H9 (cell line): Measurements from ENCODE around the gene CPM. TPM values are rescaled to one million over a fixed set of nuclear protein-coding genes. Genes with fewer than 3 reads are reported as not detected.

Experiments used
- DNase-seq: peaks from one replicate; pipeline ENCODE4 v3.0.0-alpha.2; 2017
- H2AFZ ChIP-seq: one replicate; pipeline ENCODE4 v1.6.1; 2013; ENCODE audit warnings: mild to moderate bottlenecking, low read length, control low read depth, moderate library complexity
- H2AK5ac ChIP-seq: 2 replicates; pipeline ENCODE4 v1.6.1; 2013; ENCODE audit warnings: low read length, control low read depth, mixed read lengths; ENCODE audit not compliant: insufficient read length
- H2BK120ac ChIP-seq: one replicate; pipeline ENCODE4 v1.6.1; 2013; ENCODE audit warnings: low read depth, mild to moderate bottlenecking, low read length, control low read depth, inconsistent platforms; ENCODE audit not compliant: poor library complexity, severe bottlenecking
- H2BK12ac ChIP-seq: 2 replicates; pipeline ENCODE4 v1.6.1; 2013; ENCODE audit warnings: low read length, control low read depth, mixed read lengths, low read depth; ENCODE audit not compliant: insufficient read length
- H2BK15ac ChIP-seq: 2 replicates; pipeline ENCODE4 v1.6.1; 2013; ENCODE audit warnings: low read depth, low read length, control low read depth
- H2BK20ac ChIP-seq: one replicate; pipeline ENCODE4 v1.6.1; 2013; ENCODE audit warnings: low read depth, mild to moderate bottlenecking, low read length, control low read depth, inconsistent platforms; ENCODE audit not compliant: poor library complexity, severe bottlenecking
- H2BK5ac ChIP-seq: 2 replicates; pipeline ENCODE4 v1.6.1; 2013; ENCODE audit warnings: low read length, control low read depth, mixed read lengths; ENCODE audit not compliant: insufficient read length
- H3K14ac ChIP-seq: 2 replicates; pipeline ENCODE4 v1.6.1; 2013; ENCODE audit warnings: low read length, control low read depth; ENCODE audit not compliant: insufficient read depth
- H3K18ac ChIP-seq: 2 replicates; pipeline ENCODE4 v1.6.1; 2013; ENCODE audit warnings: low read depth, mild to moderate bottlenecking, mixed read lengths, low read length, control low read depth; ENCODE audit not compliant: insufficient read length
- H3K23ac ChIP-seq: 2 replicates; pipeline ENCODE4 v1.6.1; 2013; ENCODE audit warnings: low read length, control low read depth, mixed read lengths, low read depth; ENCODE audit not compliant: insufficient read length
- H3K23me2 ChIP-seq: 2 replicates; pipeline ENCODE4 v1.6.1; 2013; ENCODE audit warnings: low read depth, mild to moderate bottlenecking, mixed read lengths, low read length, control low read depth; ENCODE audit not compliant: insufficient read length, poor library complexity, severe bottlenecking
- H3K27ac ChIP-seq: 2 replicates; pipeline ENCODE4 v1.5.1; 2013; ENCODE audit warnings: low read length, control low read depth, mixed read lengths, low read depth; ENCODE audit not compliant: insufficient read length
- H3K27me3 ChIP-seq: 2 replicates; pipeline ENCODE4 v1.6.1; 2013; ENCODE audit warnings: low read length, control low read depth, inconsistent platforms; ENCODE audit not compliant: insufficient read depth
- H3K4ac ChIP-seq: 2 replicates; pipeline ENCODE4 v1.6.1; 2013; ENCODE audit warnings: low read depth, mild to moderate bottlenecking, control low read depth, inconsistent platforms, low read length, moderate library complexity
- H3K4me1 ChIP-seq: 2 replicates; pipeline ENCODE4 v1.6.1; 2013; ENCODE audit warnings: low read length, control low read depth, inconsistent platforms; ENCODE audit not compliant: insufficient read depth
- H3K4me2 ChIP-seq: 2 replicates; pipeline ENCODE4 v1.6.1; 2013; ENCODE audit warnings: low read length, control low read depth, mixed read lengths; ENCODE audit not compliant: insufficient read length, insufficient read depth
- H3K56ac ChIP-seq: 2 replicates; pipeline ENCODE4 v1.6.1; 2013; ENCODE audit warnings: low read depth, mild to moderate bottlenecking, mixed read lengths, low read length, control low read depth; ENCODE audit not compliant: insufficient read length
- H3K79me1 ChIP-seq: 2 replicates; pipeline ENCODE4 v1.6.1; 2013; ENCODE audit warnings: low read depth, mild to moderate bottlenecking, moderate library complexity, low read length, control low read depth, inconsistent platforms; ENCODE audit not compliant: insufficient read depth, poor library complexity, severe bottlenecking
- H3K79me2 ChIP-seq: 2 replicates; pipeline ENCODE4 v1.6.1; 2013; ENCODE audit warnings: low read length, control low read depth, inconsistent platforms; ENCODE audit not compliant: insufficient read depth
- H3K9ac ChIP-seq: 2 replicates; pipeline ENCODE4 v1.6.1; 2013; ENCODE audit warnings: low read length, control low read depth, mixed read lengths; ENCODE audit not compliant: insufficient read length; ENCODE audit errors: extremely low read depth
- H3K9me3 ChIP-seq: one replicate; pipeline ENCODE4 v1.6.1; 2013; ENCODE audit warnings: low read depth, low read length, inconsistent platforms; ENCODE audit not compliant: control insufficient read depth
- H3T11ph ChIP-seq: one replicate; pipeline ENCODE4 v1.6.1; 2013; ENCODE audit warnings: mild to moderate bottlenecking, low read length, control low read depth, inconsistent platforms
- H4K20me1 ChIP-seq: one replicate; pipeline ENCODE4 v1.6.1; 2013; ENCODE audit not compliant: control insufficient read depth, insufficient read length, insufficient read depth
- H4K5ac ChIP-seq: 2 replicates; pipeline ENCODE4 v1.6.1; 2013; ENCODE audit warnings: low read depth, mild to moderate bottlenecking, mixed read lengths, low read length, control low read depth; ENCODE audit not compliant: insufficient read length
- H4K8ac ChIP-seq: replicated peaks from 2 replicates; pipeline ENCODE4 v1.6.1; 2013; ENCODE audit warnings: low read length, control low read depth, mixed read lengths, low read depth; ENCODE audit not compliant: insufficient read length
- H4K91ac ChIP-seq: 2 replicates; pipeline ENCODE4 v1.6.1; 2013; ENCODE audit warnings: low read depth, mild to moderate bottlenecking, moderate library complexity, mixed read lengths, low read length, control low read depth; ENCODE audit not compliant: insufficient read length
- H3K27ac Mint-ChIP-seq, 3 experiments: 2 replicates in 2 of 3; 3 replicates in 1 of 3; pipeline ENCODE4 v1.8.0; 2020 to 2021; ENCODE audit warnings: mixed read lengths in 3 of 3, mild to moderate bottlenecking in 1 of 3, moderate library complexity in 1 of 3
- H3K27me3 Mint-ChIP-seq: 2 replicates; pipeline ENCODE4 v1.8.0; 2021; ENCODE audit warnings: low read depth, mild to moderate bottlenecking, moderate library complexity, mixed read lengths
- H3K36me3 Mint-ChIP-seq, 3 experiments: 2 replicates in 2 of 3; 3 replicates in 1 of 3; pipeline ENCODE4 v1.8.0; 2020 to 2021; ENCODE audit warnings: low read depth in 3 of 3, mixed read lengths in 3 of 3; ENCODE audit not compliant: insufficient read depth in 1 of 3
- H3K4me1 Mint-ChIP-seq, 2 experiments: 2 replicates each; pipeline ENCODE4 v1.8.0; 2020; ENCODE audit warnings: mixed read lengths in 2 of 2
- H3K4me3 Mint-ChIP-seq, 2 experiments: 2 replicates in 1 of 2; 3 replicates in 1 of 2; pipeline ENCODE4 v1.8.0; 2020 to 2021; ENCODE audit warnings: mild to moderate bottlenecking in 2 of 2, mixed read lengths in 2 of 2, moderate library complexity in 1 of 2
- H3K9me3 Mint-ChIP-seq, 2 experiments: 2 replicates in 1 of 2; 3 replicates in 1 of 2; pipeline ENCODE4 v1.8.0; 2020; ENCODE audit warnings: mild to moderate bottlenecking in 2 of 2, mixed read lengths in 2 of 2, moderate library complexity in 1 of 2
- WGBS: extraction: QIAGEN DNeasy Blood & Tissue Kit; methylation state at CpG from one replicate; pipeline ENCODE4 v1.1.7; 2013; ENCODE audit warnings: missing lambda C conversion rate, low lambda C conversion rate, mixed read lengths; ENCODE audit not compliant: insufficient read length; ENCODE audit errors: extremely low coverage; 5-methylcytosine and 5-hydroxymethylcytosine counted together
- total RNA-seq: library from RNA; stranded (reverse); gene quantifications from 2 replicates; pipeline ENCODE4 v1.2.1, GENCODE V29; 2021
- TF ChIP-seq, protein P1 (sequence below): fragments of 200-600 bp; sonication (generic); conservative IDR thresholded peaks from 3 replicates; pipeline ENCODE4 v1.8.0; 2021; ENCODE audit warnings: antibody characterized with exemption, mild to moderate bottlenecking

CPM gene
- total RNA-seq, 1 experiment from 2014 or later, result 1.2 TPM

GRCh38 chr12:68878283-68878682, 54.7 kb downstream of the CPM start:
- H3K27ac Mint-ChIP-seq, result no peak overlapping the region

More at GRCh38 chr12:68878283-68878682, 54.7 kb downstream of the CPM start:
- Histone ChIP-seq H3K4me1 (no peaks in the 10 kb centered on the region), H3K4ac (no peak overlapping the region), H2BK120ac (no peak overlapping the region), H3K79me1 (no peaks in the 10 kb centered on the region), H3K18ac (no peak overlapping the region), H3T11ph (no peak overlapping the region), H3K27me3 (no peaks in the 10 kb centered on the region), H2BK20ac (no peak overlapping the region), H4K8ac (no peak overlapping the region), H3K79me2 (no peaks in the 10 kb centered on the region), H4K5ac (no peak overlapping the region), H4K20me1 (no peaks in the 10 kb centered on the region), H3K14ac (no peak overlapping the region), H2AK5ac (no peak overlapping the region), H3K4me2 (no peak overlapping the region), H2BK12ac (no peak overlapping the region), H3K9me3 (no peaks in the 10 kb centered on the region), H2BK5ac (no peak overlapping the region), H3K23ac (no peak overlapping the region), H3K9ac (no peak overlapping the region), H2AFZ (no peak overlapping the region), H4K91ac (no peak overlapping the region), H2BK15ac (no peak overlapping the region), H3K23me2 (no peaks in the 10 kb centered on the region), H3K56ac (no peak overlapping the region), H3K27ac (no peak overlapping the region)
- H3K4me1 Mint-ChIP-seq, result peaks cover 3 to 4% of the 10 kb centered on the region in 2 experiments; a peak in 1 of 4 replicates
- peaks cover 7% of the 10 kb centered on the region in 2 experiments; a peak in 4 of 5 replicates for H3K9me3 Mint-ChIP-seq
- DNase-seq, result no peak
- no peak overlapping the region for H3K4me3 Mint-ChIP-seq
- TF ChIP-seq, protein P1, sequence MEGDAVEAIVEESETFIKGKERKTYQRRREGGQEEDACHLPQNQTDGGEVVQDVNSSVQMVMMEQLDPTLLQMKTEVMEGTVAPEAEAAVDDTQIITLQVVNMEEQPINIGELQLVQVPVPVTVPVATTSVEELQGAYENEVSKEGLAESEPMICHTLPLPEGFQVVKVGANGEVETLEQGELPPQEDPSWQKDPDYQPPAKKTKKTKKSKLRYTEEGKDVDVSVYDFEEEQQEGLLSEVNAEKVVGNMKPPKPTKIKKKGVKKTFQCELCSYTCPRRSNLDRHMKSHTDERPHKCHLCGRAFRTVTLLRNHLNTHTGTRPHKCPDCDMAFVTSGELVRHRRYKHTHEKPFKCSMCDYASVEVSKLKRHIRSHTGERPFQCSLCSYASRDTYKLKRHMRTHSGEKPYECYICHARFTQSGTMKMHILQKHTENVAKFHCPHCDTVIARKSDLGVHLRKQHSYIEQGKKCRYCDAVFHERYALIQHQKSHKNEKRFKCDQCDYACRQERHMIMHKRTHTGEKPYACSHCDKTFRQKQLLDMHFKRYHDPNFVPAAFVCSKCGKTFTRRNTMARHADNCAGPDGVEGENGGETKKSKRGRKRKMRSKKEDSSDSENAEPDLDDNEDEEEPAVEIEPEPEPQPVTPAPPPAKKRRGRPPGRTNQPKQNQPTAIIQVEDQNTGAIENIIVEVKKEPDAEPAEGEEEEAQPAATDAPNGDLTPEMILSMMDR, result no peak
- H3K36me3 Mint-ChIP-seq, result 0 out of 7 replicates have a peak, but pooled peaks cover 0 to 3% (median 0%) of the 10 kb centered on the region in 3 experiments
- no CpG with 5 or more reads among the region's 4 CpGs for WGBS
- no peaks in the 10 kb centered on the region for H3K27me3 Mint-ChIP-seq
